Measurements from ENCODE around the gene COX8A.

The COX8A gene

DNA sequence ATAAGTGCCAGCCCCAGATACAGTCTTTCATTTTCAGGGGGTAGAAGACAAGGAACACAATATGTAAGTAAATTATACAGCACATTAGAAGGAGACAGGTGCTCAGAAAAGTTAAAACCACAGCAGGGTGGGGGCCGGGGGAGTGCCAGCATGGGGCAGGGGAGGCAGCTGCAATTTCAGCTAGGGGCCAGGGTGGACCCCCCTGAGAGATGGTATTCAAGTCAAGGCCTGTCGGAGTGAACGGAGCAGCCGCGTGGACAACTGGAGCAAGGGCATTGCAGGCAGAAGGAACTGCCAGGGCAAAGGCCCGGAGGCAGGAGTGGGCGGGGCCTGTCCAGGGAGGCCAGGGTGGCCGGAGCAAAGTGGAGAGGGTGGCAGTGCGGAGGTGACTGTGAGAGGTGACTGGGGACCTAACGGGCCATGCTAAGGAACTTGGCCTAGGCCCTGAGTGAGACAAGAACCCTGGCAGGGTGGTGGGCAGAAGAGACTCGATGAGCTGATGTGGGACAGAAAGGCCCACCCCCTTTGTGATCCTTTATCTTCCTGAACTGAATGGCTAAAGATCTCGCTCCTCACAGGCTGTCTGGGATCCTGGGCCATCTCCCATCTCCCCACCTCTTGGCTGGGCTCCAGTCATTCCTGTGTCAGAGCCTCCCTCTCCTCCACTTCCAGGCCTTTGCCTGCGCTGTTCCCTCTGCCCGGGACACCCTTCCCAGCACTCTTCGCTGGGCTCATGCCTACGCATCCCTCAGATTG lies 38.9 kb downstream of the COX8A start:
- H3K79me2 ChIP-seq (ENCODE audit: insufficient read depth, low read length) = no peaks in the 10 kb centered on the region
- peaks cover 3% of the 10 kb centered on the region for H3K9me3 ChIP-seq (ENCODE audit: insufficient read depth, low read length, severe bottlenecking)
- H3K4me1 ChIP-seq (ENCODE audit: insufficient read depth, low read length) = no peaks in the 10 kb centered on the region
- H3K27me3 ChIP-seq (ENCODE audit: insufficient read depth, low read length, poor library complexity) = no peaks in the 10 kb centered on the region
- TF ChIP-seq, protein P1, sequence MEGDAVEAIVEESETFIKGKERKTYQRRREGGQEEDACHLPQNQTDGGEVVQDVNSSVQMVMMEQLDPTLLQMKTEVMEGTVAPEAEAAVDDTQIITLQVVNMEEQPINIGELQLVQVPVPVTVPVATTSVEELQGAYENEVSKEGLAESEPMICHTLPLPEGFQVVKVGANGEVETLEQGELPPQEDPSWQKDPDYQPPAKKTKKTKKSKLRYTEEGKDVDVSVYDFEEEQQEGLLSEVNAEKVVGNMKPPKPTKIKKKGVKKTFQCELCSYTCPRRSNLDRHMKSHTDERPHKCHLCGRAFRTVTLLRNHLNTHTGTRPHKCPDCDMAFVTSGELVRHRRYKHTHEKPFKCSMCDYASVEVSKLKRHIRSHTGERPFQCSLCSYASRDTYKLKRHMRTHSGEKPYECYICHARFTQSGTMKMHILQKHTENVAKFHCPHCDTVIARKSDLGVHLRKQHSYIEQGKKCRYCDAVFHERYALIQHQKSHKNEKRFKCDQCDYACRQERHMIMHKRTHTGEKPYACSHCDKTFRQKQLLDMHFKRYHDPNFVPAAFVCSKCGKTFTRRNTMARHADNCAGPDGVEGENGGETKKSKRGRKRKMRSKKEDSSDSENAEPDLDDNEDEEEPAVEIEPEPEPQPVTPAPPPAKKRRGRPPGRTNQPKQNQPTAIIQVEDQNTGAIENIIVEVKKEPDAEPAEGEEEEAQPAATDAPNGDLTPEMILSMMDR (IDR thresholded peaks at IDR 0.05; ENCODE audit: borderline replicate concordance, extremely low read depth, low read length, poor library complexity, severe bottlenecking) = no peak
- no peak for TF ChIP-seq EZH2 (IDR thresholded peaks at IDR 0.05; ENCODE audit: borderline replicate concordance, low read depth, low read length, severe bottlenecking)
- H3K9ac ChIP-seq (ENCODE audit: low read depth, low read length) = no peak overlapping the region
- no peak overlapping the region for H3K27ac ChIP-seq (ENCODE audit: low read length)
- no peak overlapping the region for H3K4me2 ChIP-seq (ENCODE audit: insufficient read depth, low read length)
- H4K20me1 ChIP-seq (ENCODE audit: insufficient read depth, low read length) = peaks cover 14% of the 10 kb centered on the region
- H3K36me3 ChIP-seq (ENCODE audit: insufficient read depth, low read length) = peaks cover 4% of the 10 kb centered on the region; the same call in 1 of the 2 replicates
- ATAC-seq (ENCODE audit: insufficient read depth, low read depth) = peak; percentile 24; the same call in 1 of the 3 replicates
- DNase-seq = no peak
- no peak overlapping the region for H2AFZ ChIP-seq (ENCODE audit: low read depth, low read length)
- no peak overlapping the region for H3K4me3 ChIP-seq (ENCODE audit: low read depth in 1 of 2, low read length in 2 of 2)

DNA sequence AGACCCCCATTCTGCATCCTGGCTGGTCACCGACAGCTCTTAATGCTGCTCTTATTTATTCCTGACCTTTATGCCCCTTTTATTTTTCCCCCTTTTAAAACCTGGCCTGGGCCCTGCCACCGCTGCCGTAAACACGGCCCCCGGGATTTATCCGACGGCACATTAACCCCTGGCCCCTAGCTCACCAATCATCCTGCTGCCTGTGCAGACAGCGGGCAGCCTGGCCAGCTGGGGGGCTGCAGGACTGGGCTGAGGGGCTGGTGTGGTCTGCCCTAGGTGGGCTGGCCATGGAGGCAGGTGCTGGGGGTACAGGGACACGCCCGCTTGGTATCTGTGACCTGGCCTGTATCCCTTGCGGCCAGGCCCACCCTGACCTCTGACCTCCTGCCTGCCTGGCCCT lies 39.9 kb downstream of the COX8A start:
- H3K27ac ChIP-seq (ENCODE audit: low read length) = no peak overlapping the region
- no peak overlapping the region for H3K9ac ChIP-seq (ENCODE audit: low read depth, low read length)
- no peak overlapping the region for H3K4me3 ChIP-seq (ENCODE audit: low read depth in 1 of 2, low read length in 2 of 2)
- peaks cover 22% of the 10 kb centered on the region for H4K20me1 ChIP-seq (ENCODE audit: insufficient read depth, low read length)
- no peak for DNase-seq
- TF ChIP-seq EZH2 (IDR thresholded peaks at IDR 0.05; ENCODE audit: borderline replicate concordance, low read depth, low read length, severe bottlenecking) = no peak
- TF ChIP-seq, protein P1 (IDR thresholded peaks at IDR 0.05; ENCODE audit: borderline replicate concordance, extremely low read depth, low read length, poor library complexity, severe bottlenecking) = no peak
- H3K79me2 ChIP-seq (ENCODE audit: insufficient read depth, low read length) = no peaks in the 10 kb centered on the region
- no peak overlapping the region for H2AFZ ChIP-seq (ENCODE audit: low read depth, low read length)
- ATAC-seq (ENCODE audit: insufficient read depth, low read depth) = no peak
- peaks cover 4% of the 10 kb centered on the region; the same call in 1 of the 2 replicates for H3K36me3 ChIP-seq (ENCODE audit: insufficient read depth, low read length)
- H3K27me3 ChIP-seq (ENCODE audit: insufficient read depth, low read length, poor library complexity) = no peaks in the 10 kb centered on the region
- H3K4me2 ChIP-seq (ENCODE audit: insufficient read depth, low read length) = no peak overlapping the region
- H3K9me3 ChIP-seq (ENCODE audit: insufficient read depth, low read length, severe bottlenecking) = peaks cover 3% of the 10 kb centered on the region
- no peaks in the 10 kb centered on the region for H3K4me1 ChIP-seq (ENCODE audit: insufficient read depth, low read length)

DNA sequence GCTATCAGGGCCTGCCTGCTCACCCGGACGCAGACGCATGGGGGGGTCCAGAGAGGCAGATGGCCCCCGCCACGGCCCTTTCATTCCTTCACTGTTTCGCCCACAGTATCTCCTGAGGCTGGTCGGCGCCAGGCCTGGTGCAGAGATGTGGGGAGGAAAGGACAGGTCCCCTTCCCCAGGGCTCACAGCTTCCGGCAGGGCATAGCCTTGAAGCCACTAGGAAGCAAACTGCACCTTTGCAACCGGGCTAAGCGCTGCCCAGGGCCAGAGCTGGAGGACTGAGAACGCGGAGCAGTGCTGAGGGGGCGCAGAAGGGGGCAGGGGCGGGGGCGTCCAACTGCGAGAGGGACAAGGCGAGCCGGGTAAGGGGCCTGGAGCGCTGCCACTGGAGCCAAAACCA lies 41.1 kb downstream of the COX8A start:
- Histone ChIP-seq H3K4me2 (ENCODE audit: insufficient read depth, low read length) (no peak overlapping the region), H3K36me3 (ENCODE audit: insufficient read depth, low read length) (no peaks in the 10 kb centered on the region; the same call in 1 of the 2 replicates), H3K27me3 (ENCODE audit: insufficient read depth, low read length, poor library complexity) (no peaks in the 10 kb centered on the region), H3K27ac (ENCODE audit: low read length) (no peak overlapping the region), H3K79me2 (ENCODE audit: insufficient read depth, low read length) (no peaks in the 10 kb centered on the region), H3K9ac (ENCODE audit: low read depth, low read length) (no peak overlapping the region), H3K9me3 (ENCODE audit: insufficient read depth, low read length, severe bottlenecking) (no peaks in the 10 kb centered on the region), H2AFZ (ENCODE audit: low read depth, low read length) (no peak overlapping the region), H4K20me1 (ENCODE audit: insufficient read depth, low read length) (peaks cover 32% of the 10 kb centered on the region), H3K4me1 (ENCODE audit: insufficient read depth, low read length) (no peaks in the 10 kb centered on the region), H3K4me3 (ENCODE audit: low read depth in 1 of 2, low read length in 2 of 2) (no peak overlapping the region)
- no peak for ATAC-seq (ENCODE audit: insufficient read depth, low read depth)
- no peak for DNase-seq
- TF ChIP-seq EZH2 (IDR thresholded peaks at IDR 0.05; ENCODE audit: borderline replicate concordance, low read depth, low read length, severe bottlenecking) = no peak
- TF ChIP-seq, protein P1 (IDR thresholded peaks at IDR 0.05; ENCODE audit: borderline replicate concordance, extremely low read depth, low read length, poor library complexity, severe bottlenecking) = no peak
